Parathyroid adenoma (tissue), 2 donors: ENCODE measurements around the gene GRID1.

Experiments
- H2AFZ ChIP-seq: fragments of 300-600 bp; sonication (generic); one replicate; pipeline ENCODE4 v1.7.0; 2017; ENCODE audit warnings: antibody characterized with exemption, mild to moderate bottlenecking
- H3K27ac ChIP-seq: fragments of 300-600 bp; sonication (generic); one replicate; pipeline ENCODE4 v1.7.0; 2017
- H3K27me3 ChIP-seq: fragments of 300-600 bp; sonication (generic); one replicate; pipeline ENCODE4 v1.7.0; 2017; ENCODE audit warnings: low read length; ENCODE audit not compliant: control insufficient read depth, insufficient read depth
- H3K36me3 ChIP-seq: fragments of 300-600 bp; sonication (generic); one replicate; pipeline ENCODE4 v1.7.0; 2017; ENCODE audit warnings: low read length; ENCODE audit not compliant: control insufficient read depth, insufficient read depth
- H3K4me1 ChIP-seq: fragments of 300-600 bp; sonication (generic); one replicate; pipeline ENCODE4 v1.7.0; 2017; ENCODE audit warnings: control low read depth
- H3K4me2 ChIP-seq: fragments of 300-600 bp; sonication (generic); one replicate; pipeline ENCODE4 v1.7.0; 2017; ENCODE audit warnings: low read length
- H3K4me3 ChIP-seq: fragments of 300-600 bp; sonication (generic); one replicate; pipeline ENCODE4 v1.7.0; 2017; ENCODE audit warnings: low read depth, low read length
- H3K79me2 ChIP-seq: fragments of 300-600 bp; sonication (generic); one replicate; pipeline ENCODE4 v1.7.0; 2017; ENCODE audit warnings: control low read depth
- H3K9ac ChIP-seq: fragments of 300-600 bp; sonication (generic); one replicate; pipeline ENCODE4 v1.7.0; 2017; ENCODE audit warnings: mild to moderate bottlenecking
- H3K9me3 ChIP-seq: fragments of 300-600 bp; sonication (generic); one replicate; pipeline ENCODE4 v1.7.0; 2017; ENCODE audit warnings: low read length; ENCODE audit not compliant: control insufficient read depth
- TF ChIP-seq, protein P1 (sequence below): fragments of 300-600 bp; sonication (generic); IDR thresholded peaks from one replicate; pipeline ENCODE4 v1.7.0; 2017; ENCODE audit warnings: antibody characterized with exemption, mild to moderate bottlenecking
- donor health status: primary hyperparathyroidism.

Gene GRID1

DNA sequence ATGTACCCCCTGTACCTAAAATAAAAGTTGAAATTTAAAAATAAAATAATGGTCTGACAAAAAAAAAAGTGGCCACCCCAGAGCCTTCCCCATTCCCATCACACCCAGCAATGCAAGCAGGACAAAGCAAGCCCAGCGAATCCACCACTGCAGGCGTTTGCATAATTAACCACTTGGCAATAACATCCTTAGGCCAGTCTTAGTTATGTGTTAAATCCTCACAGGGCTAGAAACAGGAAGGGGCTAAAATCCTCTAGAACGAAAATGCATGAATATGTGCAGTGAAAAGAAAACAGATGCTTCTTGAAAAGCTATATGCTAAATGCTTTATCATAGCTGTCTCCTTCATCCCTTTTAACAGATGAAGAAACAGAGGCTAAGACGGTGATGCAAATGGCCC, 229.7 kb downstream of the GRID1 start:
- Histone ChIP-seq H3K4me1 (no peaks in the 10 kb centered on the region), H3K4me3 (no peak overlapping the region), H3K36me3 (no peaks in the 10 kb centered on the region), H3K9ac (no peak overlapping the region), H2AFZ (no peak overlapping the region), H3K27ac (no peak overlapping the region), H3K27me3 (no peaks in the 10 kb centered on the region), H3K4me2 (no peak overlapping the region), H3K79me2 (no peaks in the 10 kb centered on the region), H3K9me3 (no peaks in the 10 kb centered on the region)
- TF ChIP-seq, protein P1, sequence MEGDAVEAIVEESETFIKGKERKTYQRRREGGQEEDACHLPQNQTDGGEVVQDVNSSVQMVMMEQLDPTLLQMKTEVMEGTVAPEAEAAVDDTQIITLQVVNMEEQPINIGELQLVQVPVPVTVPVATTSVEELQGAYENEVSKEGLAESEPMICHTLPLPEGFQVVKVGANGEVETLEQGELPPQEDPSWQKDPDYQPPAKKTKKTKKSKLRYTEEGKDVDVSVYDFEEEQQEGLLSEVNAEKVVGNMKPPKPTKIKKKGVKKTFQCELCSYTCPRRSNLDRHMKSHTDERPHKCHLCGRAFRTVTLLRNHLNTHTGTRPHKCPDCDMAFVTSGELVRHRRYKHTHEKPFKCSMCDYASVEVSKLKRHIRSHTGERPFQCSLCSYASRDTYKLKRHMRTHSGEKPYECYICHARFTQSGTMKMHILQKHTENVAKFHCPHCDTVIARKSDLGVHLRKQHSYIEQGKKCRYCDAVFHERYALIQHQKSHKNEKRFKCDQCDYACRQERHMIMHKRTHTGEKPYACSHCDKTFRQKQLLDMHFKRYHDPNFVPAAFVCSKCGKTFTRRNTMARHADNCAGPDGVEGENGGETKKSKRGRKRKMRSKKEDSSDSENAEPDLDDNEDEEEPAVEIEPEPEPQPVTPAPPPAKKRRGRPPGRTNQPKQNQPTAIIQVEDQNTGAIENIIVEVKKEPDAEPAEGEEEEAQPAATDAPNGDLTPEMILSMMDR: no peak

DNA sequence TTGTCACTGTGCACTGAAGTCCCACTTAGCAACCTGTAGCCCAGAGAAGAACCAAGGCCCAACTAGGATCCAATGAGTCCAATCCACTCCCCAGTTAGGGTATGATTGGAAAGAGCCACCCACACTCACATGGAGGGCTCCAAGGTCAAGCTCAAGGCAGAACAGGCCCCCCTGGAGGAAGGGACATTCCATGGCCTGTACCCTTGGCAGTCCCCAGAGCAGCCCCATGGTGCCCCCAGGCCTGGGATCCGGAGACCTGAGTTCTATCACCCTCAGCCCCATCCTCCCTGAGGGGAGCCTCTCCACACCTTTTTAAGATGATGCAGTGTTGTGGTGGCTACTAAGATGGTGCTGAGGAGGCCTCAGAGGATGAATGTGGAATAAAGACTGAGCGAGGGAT, 231.4 kb downstream of the GRID1 start:
- Histone ChIP-seq H3K4me3 (no peak overlapping the region), H3K36me3 (no peaks in the 10 kb centered on the region), H3K4me1 (no peaks in the 10 kb centered on the region), H3K27ac (no peak overlapping the region), H3K27me3 (no peaks in the 10 kb centered on the region), H3K9ac (no peak overlapping the region), H3K4me2 (no peak overlapping the region), H3K9me3 (no peaks in the 10 kb centered on the region), H3K79me2 (no peaks in the 10 kb centered on the region), H2AFZ (no peak overlapping the region)
- TF ChIP-seq, protein P1: no peak

DNA sequence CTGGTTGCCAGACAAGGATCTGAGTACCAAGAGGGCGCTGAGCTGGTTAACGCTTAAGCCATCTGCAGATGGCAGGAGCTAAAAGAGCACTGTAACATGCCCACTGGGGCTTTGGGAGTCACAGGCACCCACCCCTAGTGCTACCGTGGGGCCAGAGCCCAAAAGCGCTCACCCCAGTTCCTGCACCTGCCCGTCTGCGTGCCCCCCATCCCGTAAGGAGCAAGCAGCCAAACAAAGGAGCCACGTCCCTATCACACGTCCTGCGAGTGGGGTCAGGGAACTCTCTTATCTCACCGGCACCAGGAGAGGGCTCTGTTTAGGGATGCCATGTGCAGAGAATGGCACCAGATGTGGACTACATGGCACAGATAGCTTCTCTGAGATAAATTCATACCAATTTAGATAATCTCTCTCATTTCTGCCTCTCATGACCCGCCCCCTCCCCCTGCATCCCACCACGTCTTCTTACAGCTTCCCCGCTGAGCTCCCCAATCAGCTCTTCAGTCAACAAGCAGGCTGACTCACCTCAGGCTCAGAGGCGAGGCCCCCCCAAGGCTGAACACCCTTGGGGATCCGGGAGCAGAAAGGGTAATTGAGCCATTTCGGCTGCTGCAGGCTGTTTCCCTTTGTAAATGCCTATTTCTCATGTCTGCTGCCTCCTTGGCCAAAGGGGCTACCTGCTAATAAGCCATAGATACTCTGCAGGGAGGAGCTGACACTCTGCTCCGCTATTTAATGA, 235.7 kb downstream of the GRID1 start:
- no peak overlapping the region for H3K27ac ChIP-seq
- H3K4me3 ChIP-seq: no peak overlapping the region
- TF ChIP-seq, protein P1: no peak
- H3K4me1 ChIP-seq: no peaks in the 10 kb centered on the region
- H3K9me3 ChIP-seq: no peaks in the 10 kb centered on the region
- H2AFZ ChIP-seq: no peak overlapping the region
- no peak overlapping the region for H3K4me2 ChIP-seq
- no peaks in the 10 kb centered on the region for H3K27me3 ChIP-seq
- H3K9ac ChIP-seq: no peak overlapping the region
- no peaks in the 10 kb centered on the region for H3K36me3 ChIP-seq
- H3K79me2 ChIP-seq: no peaks in the 10 kb centered on the region

DNA sequence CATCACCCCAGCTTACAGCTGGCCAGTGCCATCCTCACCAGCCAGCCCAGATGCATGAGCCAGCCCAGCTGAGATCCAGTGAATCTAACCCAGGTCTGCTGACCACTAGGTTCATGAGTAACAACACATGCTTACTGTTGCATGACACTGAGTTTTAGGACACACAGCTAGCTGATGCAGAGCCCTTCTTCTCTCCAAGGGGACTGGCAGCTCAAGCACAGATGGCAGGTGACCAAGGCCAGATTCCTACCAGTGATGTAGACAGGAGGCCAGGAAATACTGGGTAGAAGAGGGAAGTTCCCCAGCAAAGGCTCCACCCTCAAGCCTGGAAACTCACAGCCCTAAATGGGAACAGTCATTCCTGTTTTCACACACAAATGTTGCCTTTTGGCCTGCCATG, 236.6 kb downstream of the GRID1 start:
- no peaks in the 10 kb centered on the region for H3K79me2 ChIP-seq
- H3K4me2 ChIP-seq: no peak overlapping the region
- no peaks in the 10 kb centered on the region for H3K4me1 ChIP-seq
- no peaks in the 10 kb centered on the region for H3K27me3 ChIP-seq
- no peak overlapping the region for H3K9ac ChIP-seq
- no peaks in the 10 kb centered on the region for H3K36me3 ChIP-seq
- H3K9me3 ChIP-seq: no peaks in the 10 kb centered on the region
- H2AFZ ChIP-seq: no peak overlapping the region
- TF ChIP-seq, protein P1: no peak
- H3K27ac ChIP-seq: no peak overlapping the region
- no peak overlapping the region for H3K4me3 ChIP-seq

DNA sequence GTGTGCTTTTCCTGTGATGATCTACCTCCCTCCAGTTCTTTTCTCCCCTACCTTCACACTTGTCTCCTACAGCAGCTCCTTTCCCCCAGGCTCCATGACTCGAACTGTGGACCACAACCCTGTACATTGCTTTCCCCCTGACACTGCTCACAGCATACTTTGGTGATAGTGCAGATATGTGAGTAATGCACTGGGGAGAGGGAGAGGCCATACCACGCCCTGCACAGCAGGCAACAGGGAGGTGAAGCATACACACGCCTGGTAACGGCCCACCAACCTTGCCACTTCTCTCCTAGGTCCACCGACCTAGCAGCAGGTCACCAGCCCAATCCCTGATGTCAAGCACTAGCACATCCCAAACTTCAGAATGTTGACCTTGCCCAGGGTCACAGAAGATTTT, 238.2 kb downstream of the GRID1 start:
- H3K27ac ChIP-seq: no peak overlapping the region
- no peaks in the 10 kb centered on the region for H3K27me3 ChIP-seq
- no peaks in the 10 kb centered on the region for H3K79me2 ChIP-seq
- no peaks in the 10 kb centered on the region for H3K36me3 ChIP-seq
- no peak overlapping the region for H3K4me2 ChIP-seq
- H3K4me1 ChIP-seq: no peaks in the 10 kb centered on the region
- TF ChIP-seq, protein P1: no peak
- no peak overlapping the region for H3K9ac ChIP-seq
- no peaks in the 10 kb centered on the region for H3K9me3 ChIP-seq
- H3K4me3 ChIP-seq: no peak overlapping the region
- no peak overlapping the region for H2AFZ ChIP-seq
